IPS-20b (cell line): ENCODE data around the gene ACOT2.
A peak's percentile ranks its signal among the peaks of the same experiment; 100 is the strongest.
"Not testable (repeated sequence)": the region's sequence is repeated elsewhere in the genome, so short reads cannot be mapped to it uniquely, and the experiment has no call there.

ENCODE experiments used
- H3K27ac ChIP-seq: one replicate; pipeline ENCODE4 v1.5.1; 2013; ENCODE audit warnings: low read length
- H3K27me3 ChIP-seq: 2 replicates; pipeline ENCODE4 v1.6.1; 2013; ENCODE audit warnings: mild to moderate bottlenecking, low read length, inconsistent platforms; ENCODE audit not compliant: insufficient read depth
- H3K36me3 ChIP-seq: 2 replicates; pipeline ENCODE4 v1.6.1; 2013; ENCODE audit warnings: low read depth, mild to moderate bottlenecking, inconsistent platforms, low read length, moderate library complexity; ENCODE audit not compliant: insufficient read depth
- H3K4me1 ChIP-seq: 2 replicates; pipeline ENCODE4 v1.6.1; 2013; ENCODE audit warnings: mild to moderate bottlenecking, control low read depth, inconsistent platforms, low read length, moderate library complexity; ENCODE audit not compliant: insufficient read depth
- H3K4me3 ChIP-seq: 2 replicates; pipeline ENCODE4 v1.5.1; 2013; ENCODE audit warnings: mild to moderate bottlenecking, low read length, inconsistent platforms
- H3K9ac ChIP-seq: 2 replicates; pipeline ENCODE4 v1.6.1; 2013; ENCODE audit warnings: low read depth, mild to moderate bottlenecking, inconsistent platforms, low read length, moderate library complexity
- H3K9me3 ChIP-seq: 2 replicates; pipeline ENCODE4 v1.6.1; 2013; ENCODE audit warnings: mild to moderate bottlenecking, low read depth, low read length, inconsistent platforms; ENCODE audit not compliant: insufficient read depth

The ACOT2 gene

GRCh38 chr14:73569185-73569958 is at the start of gene ACOT2:
TSS of gene ACOT2 (plus strand) at chr14:73569213. CDS start at chr14:73569241, 28 bp downstream.
- not testable (repeated sequence) for H3K27ac ChIP-seq, H3K4me1 ChIP-seq, H3K36me3 ChIP-seq, H3K9me3 ChIP-seq
- H3K27me3 ChIP-seq: peaks cover 19% of the 10 kb centered on the region; the same call in 1 of the 2 replicates
- peak within 1 kb of the TSS; percentile 66 for H3K4me3 ChIP-seq
- peak within 1 kb of the TSS; percentile 71; the same call in 1 of the 2 replicates for H3K9ac ChIP-seq

- Histone ChIP-seq H3K27me3 (no peaks in the 10 kb centered on the region), H3K9ac (no peak overlapping the region), H3K4me1 (no peaks in the 10 kb centered on the region), H3K4me3 (no peak overlapping the region), H3K27ac (no peak overlapping the region), H3K36me3 (no peaks in the 10 kb centered on the region), H3K9me3 (no peaks in the 10 kb centered on the region)
Measured at GRCh38 chr14:73521229-73521628, 47.8 kb upstream of the ACOT2 start.

GRCh38 chr14:73524493-73524892 is 44.5 kb upstream of the ACOT2 start:
- Histone ChIP-seq H3K27me3 (no peaks in the 10 kb centered on the region), H3K27ac (no peak overlapping the region)

GRCh38 chr14:73526036-73526984 is 42.7 kb upstream of the ACOT2 start:
- H3K4me3 ChIP-seq: no peak overlapping the region
- no peaks in the 10 kb centered on the region; the same call in 1 of the 2 replicates for H3K4me1 ChIP-seq
- H3K9ac ChIP-seq: no peak overlapping the region
- no peaks in the 10 kb centered on the region for H3K9me3 ChIP-seq
- no peaks in the 10 kb centered on the region for H3K27me3 ChIP-seq
- H3K27ac ChIP-seq: no peak overlapping the region
- H3K36me3 ChIP-seq: no peaks in the 10 kb centered on the region

More at GRCh38 chr14:73524493-73524892, 44.5 kb upstream of the ACOT2 start:
- Histone ChIP-seq H3K4me3 (no peak overlapping the region), H3K4me1 (no peaks in the 10 kb centered on the region; the same call in 1 of the 2 replicates), H3K9ac (no peak overlapping the region), H3K36me3 (no peaks in the 10 kb centered on the region), H3K9me3 (no peaks in the 10 kb centered on the region)

- H3K27me3 ChIP-seq, H3K9me3 ChIP-seq, H3K36me3 ChIP-seq, H3K4me1 ChIP-seq, H3K27ac ChIP-seq, H3K4me3 ChIP-seq, H3K9ac ChIP-seq: not testable (repeated sequence)
Measured at GRCh38 chr14:73529356-73529755, 39.7 kb upstream of the ACOT2 start.

- not testable (repeated sequence) for H3K36me3 ChIP-seq, H3K27ac ChIP-seq, H3K27me3 ChIP-seq, H3K4me1 ChIP-seq, H3K9me3 ChIP-seq, H3K9ac ChIP-seq, H3K4me3 ChIP-seq
Measured at GRCh38 chr14:73531971-73532370, 37.0 kb upstream of the ACOT2 start.

GRCh38 chr14:73537244-73538045 is 31.6 kb upstream of the ACOT2 start:
- H3K9me3 ChIP-seq, H3K27ac ChIP-seq, H3K27me3 ChIP-seq, H3K36me3 ChIP-seq, H3K4me1 ChIP-seq: not testable (repeated sequence)
- Histone ChIP-seq H3K4me3 (peak overlapping the region; percentile 72), H3K9ac (peak overlapping the region; percentile 76; the same call in 1 of the 2 replicates)

- not testable (repeated sequence) for H3K4me3 ChIP-seq, H3K9me3 ChIP-seq, H3K36me3 ChIP-seq, H3K27me3 ChIP-seq, H3K27ac ChIP-seq, H3K9ac ChIP-seq, H3K4me1 ChIP-seq
Measured at GRCh38 chr14:73539017-73539416, 30.0 kb upstream of the ACOT2 start.

- H3K27me3 ChIP-seq, H3K4me1 ChIP-seq, H3K27ac ChIP-seq, H3K9ac ChIP-seq, H3K36me3 ChIP-seq, H3K9me3 ChIP-seq, H3K4me3 ChIP-seq: not testable (repeated sequence)
Measured at GRCh38 chr14:73542961-73543360, 26.1 kb upstream of the ACOT2 start.

- not testable (repeated sequence) for H3K27me3 ChIP-seq, H3K9me3 ChIP-seq, H3K27ac ChIP-seq, H3K4me3 ChIP-seq, H3K4me1 ChIP-seq, H3K36me3 ChIP-seq, H3K9ac ChIP-seq
Measured at GRCh38 chr14:73545353-73545752, 23.7 kb upstream of the ACOT2 start.

- not testable (repeated sequence) for H3K27me3 ChIP-seq, H3K9me3 ChIP-seq, H3K4me1 ChIP-seq, H3K4me3 ChIP-seq, H3K27ac ChIP-seq, H3K9ac ChIP-seq, H3K36me3 ChIP-seq
Measured at GRCh38 chr14:73549097-73549496, 19.9 kb upstream of the ACOT2 start.
